NCI-H146 (cell line): ENCODE results near the gene HSF2.

Experiments used
- DNase-seq: peaks from one replicate; lab custom pipeline; 2025; lab: John Stamatoyannopoulos, UW

HSF2 gene, protein sequence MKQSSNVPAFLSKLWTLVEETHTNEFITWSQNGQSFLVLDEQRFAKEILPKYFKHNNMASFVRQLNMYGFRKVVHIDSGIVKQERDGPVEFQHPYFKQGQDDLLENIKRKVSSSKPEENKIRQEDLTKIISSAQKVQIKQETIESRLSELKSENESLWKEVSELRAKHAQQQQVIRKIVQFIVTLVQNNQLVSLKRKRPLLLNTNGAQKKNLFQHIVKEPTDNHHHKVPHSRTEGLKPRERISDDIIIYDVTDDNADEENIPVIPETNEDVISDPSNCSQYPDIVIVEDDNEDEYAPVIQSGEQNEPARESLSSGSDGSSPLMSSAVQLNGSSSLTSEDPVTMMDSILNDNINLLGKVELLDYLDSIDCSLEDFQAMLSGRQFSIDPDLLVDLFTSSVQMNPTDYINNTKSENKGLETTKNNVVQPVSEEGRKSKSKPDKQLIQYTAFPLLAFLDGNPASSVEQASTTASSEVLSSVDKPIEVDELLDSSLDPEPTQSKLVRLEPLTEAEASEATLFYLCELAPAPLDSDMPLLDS

DNA sequence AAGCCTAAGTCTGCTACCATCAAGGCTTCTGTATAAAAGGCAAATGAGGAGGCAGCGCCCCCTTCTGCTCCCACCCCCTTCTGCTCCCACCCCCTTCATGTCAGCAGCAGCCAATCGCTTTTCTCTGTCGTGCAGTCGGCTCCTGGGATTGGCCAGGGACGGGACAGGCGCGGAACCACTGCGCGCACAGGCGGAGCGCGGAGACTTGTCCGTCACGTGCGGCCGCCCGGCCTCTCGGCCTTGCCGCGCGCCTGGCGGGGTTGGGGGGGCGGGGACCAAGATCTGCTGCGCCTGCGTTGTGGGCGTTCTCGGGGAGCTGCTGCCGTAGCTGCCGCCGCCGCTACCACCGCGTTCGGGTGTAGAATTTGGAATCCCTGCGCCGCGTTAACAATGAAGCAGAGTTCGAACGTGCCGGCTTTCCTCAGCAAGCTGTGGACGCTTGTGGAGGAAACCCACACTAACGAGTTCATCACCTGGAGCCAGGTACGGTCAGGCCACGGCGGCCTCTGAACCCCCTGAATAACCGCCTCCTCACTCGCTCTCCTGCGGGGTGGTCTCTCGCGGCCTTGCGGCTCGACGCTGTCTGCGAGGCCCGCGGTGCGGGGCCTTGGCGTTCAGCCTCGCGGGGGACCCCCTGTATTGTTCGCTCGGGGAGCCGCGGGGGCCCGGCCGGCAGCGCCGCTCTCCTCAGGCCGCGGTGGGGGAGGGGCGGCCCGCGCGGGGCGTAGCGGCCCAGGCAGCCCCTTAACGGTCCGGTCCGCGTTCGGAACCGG is at the start of gene HSF2:
Gene HSF2 (plus strand): TSS at position 305 of the 773 bp plus-strand sequence. CDS start 86 bp downstream, at position 391.
- peak; percentile 100 for DNase-seq

DNA sequence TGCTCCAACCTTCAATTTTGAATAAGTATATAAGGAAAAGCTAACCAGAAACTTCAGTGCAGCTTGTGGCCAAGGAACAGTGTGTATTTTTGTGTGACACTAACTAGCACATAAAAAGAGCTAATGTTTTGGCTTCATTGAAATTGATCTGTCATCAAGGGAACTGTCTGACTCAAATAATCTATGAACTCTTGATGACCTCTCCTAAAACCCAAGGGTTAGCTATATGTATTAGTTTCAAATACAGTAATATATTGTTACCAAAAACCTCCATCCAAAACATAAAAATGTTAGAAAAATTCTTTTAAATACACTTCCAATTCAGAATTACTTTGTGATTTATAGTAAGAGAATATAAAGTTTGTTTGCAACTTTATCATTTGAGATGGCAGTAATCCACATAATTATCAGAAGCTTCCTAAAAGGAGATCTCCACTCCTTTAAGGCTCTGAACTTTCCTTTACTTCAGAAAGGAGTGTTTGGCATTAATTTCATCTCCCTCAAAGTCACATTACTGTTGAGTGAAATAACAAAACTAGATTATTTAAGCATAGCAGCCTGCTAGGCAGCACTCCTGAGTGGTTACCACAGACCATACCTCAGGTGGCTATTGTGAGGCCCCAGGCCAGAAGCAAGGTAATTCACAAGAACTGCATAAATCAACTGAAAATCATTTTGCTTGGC is 46.3 kb upstream of the HSF2 start:
- no peak for DNase-seq

DNA sequence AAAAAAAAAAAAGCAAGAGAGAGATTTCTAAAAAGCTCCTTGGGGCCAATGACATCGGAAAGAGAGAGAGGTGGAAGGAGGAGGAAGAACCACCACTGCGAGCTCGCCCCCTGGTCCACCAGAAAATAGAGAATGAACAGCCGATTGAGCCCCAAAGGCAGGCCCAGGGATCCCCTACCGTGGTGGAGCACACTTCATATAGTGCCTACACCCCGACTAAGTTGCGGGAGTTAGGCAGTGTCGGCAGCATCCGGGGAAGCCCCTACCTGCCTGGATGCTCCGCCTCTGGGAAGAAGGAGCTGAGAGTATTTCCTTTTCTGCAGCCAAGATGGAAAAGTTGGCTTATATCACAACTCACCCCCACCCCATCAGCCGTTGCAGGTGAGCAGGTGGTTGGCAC is 38.6 kb upstream of the HSF2 start:
- DNase-seq: peak; percentile 61

DNA sequence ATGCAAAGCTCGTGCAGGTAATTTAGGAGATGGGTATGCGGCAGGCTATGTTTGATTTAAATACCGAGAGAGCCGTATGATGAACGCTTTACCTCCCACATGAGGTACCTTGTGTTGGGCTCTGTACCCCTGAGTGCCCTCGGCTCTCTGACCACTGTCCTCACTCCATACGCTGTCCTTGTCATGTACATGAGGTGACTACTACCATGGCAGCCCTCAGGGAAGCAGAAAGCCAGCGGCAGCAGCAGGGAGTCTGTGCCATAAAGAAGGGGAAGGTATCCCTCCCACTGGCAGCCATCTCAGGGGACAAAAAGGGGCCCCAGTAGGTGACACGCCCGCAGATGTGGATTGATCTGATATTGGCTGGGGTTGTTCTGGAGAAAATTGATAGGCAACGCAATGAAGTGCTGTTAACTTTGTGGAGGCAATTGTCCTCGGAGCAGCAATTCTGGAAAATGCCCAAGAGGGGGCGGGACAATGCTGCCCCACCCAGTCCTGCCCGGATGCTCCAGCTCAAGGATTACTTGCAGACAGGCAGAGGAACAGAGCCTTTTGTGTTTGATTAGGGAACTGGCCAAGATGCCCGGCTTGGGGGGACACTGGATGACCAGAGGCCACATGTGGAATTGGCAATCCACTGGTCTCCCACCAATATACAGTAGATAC is 38.0 kb upstream of the HSF2 start:
- DNase-seq: peak; percentile 82

DNA sequence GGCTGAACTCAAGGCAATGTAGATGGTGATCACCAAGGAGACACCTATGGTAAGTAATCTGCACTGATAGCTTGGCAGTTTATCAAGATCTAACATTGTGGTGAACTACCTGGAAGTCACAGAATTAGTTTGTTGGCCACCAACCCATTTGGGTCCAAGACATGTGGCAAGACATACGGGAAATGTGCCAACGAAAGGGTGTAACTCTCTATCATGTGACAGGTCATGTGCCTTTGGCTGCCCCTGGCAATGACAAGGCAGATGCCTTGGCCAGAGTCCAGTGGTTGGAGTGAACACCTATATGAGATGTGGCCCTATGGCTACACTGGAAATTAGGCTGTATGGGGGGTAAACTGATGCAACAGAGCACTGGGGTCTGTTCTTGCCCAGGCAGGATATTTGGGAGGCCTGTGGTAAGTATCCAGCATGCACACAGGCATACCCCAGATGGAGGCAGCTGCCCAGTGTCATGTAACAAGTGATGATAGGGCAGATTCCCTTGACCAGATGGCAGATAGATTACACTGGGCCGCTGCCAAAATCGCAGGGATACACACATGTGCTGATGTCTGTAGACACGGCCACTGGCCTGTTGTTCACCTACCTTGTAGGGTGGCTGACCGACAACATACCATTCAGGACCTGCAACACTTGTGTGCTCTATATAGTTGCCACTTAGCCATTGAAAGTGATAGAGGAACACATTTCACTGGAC is 35.5 kb upstream of the HSF2 start:
- DNase-seq: no peak

DNA sequence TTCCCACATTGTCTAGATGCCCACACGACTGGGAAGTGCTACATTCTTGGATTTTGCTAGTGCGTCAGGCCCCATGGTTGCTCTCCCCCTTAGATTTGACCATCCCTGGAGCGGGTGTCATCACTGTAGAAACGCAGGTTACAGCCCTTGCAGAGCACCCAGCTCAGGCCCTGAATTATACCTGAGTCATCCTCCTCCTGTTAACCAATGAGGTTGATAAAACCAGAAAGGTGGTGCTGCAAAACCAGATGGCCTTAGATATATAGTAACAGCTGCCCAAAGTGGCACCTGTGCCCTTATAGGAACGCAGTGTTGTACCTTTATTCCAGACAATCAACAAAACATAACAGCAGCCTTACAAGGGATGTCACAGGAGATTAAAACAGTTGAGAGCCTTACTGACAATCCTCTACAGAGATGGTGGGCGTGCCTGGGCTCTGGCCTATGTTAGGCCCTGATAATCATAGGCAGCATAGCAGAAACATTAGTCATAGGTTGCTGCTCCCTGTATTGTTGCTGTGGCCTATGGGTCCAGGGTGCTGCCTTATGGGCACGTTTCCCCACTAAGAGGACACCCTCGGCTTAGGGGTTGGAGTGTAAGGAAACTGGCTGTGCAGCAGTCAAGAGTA is 33.6 kb upstream of the HSF2 start:
- no peak for DNase-seq

DNA sequence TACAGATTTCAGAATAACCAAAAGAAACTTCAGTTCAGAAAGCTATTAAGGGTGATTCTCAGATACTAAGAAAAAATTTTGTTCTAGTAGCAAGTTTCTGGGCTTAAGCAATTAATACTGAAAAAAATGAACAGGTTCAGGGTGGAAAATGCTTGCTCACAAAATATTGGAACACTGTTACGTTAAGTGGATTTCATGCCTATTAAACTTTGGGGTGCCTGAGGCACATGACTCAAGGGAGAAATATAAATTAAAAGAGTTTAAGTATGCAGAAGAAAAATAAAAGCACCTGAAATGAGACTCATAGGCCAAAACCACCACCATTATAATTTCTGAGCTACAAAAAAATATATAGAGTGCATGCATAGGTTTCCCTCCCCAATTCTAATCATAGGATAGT is 32.3 kb upstream of the HSF2 start:
- DNase-seq: no peak

DNA sequence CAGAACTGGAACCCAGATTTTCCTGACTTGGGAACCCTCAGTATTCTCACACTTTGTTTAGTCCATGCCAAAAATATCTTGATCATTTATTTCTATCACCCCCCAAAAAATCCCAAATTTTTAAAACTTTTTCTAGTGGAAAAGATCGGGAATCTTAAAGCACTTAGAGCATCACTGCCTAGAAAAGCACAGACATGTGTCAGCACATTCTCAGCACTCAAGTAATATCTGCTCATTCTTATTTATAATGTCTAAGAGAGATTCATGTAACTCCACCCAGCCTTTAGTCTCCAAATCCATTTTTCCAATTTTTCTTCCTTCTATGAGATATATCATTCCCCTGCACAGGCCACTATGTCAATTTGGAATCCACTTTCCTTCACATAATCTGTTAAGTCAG is 29.9 kb upstream of the HSF2 start:
- no peak for DNase-seq

DNA sequence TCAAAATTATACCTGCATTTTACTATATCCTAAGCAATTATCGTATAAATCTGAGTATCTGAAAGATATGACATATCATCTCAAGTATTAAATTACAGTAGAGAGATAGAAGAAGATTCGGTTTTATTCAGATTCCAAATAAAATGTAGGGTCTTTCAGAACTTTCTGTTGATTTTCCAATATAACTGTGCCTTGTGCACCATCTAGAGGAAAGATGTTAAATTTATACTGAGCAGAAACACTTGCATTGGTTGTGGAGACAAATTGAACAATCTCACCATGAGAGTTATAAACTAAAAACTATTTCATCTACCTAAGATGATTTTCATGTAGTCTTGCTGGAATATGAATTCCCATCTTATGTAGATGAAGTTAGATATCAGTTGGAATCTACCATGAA is 26.8 kb upstream of the HSF2 start:
- no peak for DNase-seq

DNA sequence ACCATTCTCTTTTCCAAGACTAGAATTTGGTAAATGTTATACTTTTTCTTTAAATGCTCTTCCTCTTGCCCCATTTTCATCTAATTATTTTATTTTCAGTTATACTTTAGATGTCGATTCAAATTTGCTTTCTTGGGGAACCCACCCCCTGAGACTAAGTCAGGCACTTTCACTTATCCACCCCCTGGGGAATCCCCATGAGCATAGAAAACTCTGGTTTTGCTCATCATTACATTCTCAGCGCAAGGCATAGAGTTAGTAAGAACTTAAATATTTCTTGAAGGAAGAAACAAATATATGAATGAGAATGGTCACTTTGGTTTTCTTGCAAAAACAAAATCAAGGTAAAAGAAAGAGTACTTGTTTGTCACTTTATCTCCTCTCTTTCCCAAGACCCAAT is 25.1 kb upstream of the HSF2 start:
- no peak for DNase-seq

DNA sequence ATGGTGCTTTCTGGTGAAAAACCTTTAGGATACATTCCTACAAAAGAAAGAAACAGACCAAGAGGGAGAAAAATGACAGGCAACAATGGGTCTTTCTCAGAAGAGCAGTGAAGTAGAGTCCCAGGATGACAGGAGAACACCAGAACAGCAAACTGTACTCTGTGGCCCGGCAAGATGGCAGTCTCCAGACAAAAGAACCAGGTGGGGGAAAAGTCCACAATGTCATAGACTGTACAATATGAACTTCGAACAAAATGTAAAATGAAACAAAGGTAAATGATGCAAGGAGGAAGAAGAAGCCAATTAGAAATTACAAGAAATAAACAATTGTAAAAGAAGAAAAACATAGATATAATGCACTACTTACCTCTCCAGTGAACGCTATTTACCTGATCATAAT is 23.2 kb upstream of the HSF2 start:
- DNase-seq: no peak

DNA sequence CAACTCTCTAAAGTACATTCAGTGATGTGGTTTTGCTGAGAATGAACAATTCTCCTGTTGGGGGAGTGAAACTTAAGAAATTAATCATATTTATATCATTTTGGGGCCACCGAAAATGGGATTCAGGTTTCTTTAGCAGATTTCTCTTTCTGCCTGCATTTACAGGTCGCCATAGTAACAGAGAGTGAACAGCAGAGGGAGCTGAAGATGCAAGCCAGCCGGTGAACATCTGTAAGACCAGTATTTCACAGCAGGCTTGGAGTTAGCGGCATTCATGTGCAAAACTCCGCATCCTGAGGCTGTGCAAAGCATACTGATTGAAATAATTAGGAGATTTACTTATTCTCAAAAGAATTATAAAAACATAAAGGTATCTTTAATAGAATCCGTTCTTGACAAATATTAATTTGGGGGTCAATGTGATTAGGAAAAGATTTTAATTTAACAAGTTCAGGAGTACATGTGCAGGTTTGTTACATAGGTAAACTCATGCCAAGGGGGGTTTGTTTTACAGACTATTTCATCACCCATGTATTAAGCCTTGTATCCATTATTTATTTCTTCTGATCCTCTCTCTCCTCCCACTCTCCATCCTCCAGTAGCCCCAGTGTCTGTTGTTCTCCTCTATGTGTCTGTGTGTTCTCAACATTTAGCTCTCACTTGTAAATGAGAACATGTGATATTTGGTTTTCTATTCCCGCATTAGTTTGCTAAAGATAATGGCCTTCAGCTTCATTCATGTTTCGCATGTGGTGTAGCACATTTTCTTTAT is 17.8 kb upstream of the HSF2 start:
- DNase-seq: peak; percentile 85

DNA sequence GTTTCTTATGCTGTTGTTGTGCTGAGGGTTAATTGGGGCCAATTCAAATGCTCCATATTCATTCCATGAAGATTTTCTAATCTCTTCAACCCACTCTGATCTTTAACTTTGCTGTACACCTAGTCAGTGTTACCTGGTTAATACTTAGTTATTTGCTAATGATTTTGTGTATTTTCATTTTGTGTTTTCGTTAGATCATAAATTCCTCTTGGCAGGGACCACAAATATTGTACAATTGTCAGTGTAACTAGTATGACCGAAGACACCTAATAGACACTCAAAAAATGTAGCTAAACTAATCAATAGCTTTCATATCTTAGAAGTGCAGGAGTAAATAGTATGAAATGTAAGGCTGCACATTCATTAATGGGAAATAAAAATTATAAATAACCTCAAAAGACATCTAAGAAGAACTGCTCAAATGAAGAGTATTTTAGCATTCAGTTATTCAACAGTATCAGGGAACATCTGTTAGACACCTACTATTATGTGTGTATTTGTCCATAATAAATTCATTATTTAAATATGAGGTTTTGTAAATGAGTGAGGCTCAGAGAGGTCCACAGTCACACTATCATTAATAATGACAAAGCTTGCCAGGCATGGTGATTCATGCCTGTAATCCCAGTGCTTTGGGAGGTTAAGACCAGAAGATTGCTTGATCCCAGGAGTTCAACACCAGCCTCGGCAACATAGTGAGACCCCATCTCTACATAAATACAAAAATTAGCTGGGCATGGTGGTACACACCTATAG is 13.4 kb upstream of the HSF2 start:
- no peak for DNase-seq

DNA sequence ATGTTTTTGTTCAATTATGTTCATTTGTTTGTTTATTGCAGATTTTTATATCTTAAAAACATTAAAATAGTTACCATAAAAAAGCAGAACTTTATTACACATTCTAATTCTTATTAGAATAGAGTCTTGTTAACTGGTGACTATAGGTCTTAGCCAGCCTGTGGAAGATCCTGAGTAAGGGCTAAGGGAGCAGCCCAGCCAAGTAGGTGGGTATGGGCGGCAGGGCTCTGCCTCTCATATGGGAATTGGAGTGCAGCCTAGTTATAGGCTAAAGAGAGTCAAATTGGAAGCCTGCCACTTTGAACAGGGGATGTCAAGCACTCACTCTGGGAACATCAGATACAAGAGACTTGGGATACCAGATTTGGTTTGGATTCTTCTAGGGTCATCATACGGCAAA is 10.5 kb upstream of the HSF2 start:
- DNase-seq: peak; percentile 22

DNA sequence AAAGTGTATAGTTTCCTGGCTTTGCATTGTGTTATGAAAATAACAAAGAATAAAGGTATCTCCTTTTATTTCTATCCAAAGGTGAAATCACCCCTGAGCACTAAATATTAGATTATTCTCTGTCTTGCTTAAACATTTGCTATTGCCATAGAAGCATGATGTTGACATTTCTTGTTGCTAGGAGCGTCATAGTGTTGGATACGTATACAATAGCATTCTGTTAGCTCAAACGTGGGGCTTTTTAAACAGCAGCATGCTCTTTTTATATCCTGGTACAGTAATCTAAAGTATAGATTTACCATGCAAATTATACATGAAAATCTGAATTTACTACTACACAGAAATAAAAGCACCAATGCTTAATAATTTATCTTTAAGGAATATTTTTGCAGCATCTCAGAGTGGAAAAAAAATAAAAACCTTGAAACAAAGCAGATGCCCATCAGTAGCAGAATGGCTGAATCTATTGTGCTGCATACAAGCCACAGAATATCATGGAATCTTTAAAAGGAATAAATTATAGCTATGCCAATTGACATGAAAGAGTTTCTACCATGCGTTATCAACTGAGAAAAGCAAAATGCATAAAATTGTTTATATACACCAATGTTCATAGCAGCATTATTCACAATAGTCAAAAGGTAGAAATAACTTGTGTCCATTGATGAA is 9.6 kb upstream of the HSF2 start:
- DNase-seq: peak; percentile 88

DNA sequence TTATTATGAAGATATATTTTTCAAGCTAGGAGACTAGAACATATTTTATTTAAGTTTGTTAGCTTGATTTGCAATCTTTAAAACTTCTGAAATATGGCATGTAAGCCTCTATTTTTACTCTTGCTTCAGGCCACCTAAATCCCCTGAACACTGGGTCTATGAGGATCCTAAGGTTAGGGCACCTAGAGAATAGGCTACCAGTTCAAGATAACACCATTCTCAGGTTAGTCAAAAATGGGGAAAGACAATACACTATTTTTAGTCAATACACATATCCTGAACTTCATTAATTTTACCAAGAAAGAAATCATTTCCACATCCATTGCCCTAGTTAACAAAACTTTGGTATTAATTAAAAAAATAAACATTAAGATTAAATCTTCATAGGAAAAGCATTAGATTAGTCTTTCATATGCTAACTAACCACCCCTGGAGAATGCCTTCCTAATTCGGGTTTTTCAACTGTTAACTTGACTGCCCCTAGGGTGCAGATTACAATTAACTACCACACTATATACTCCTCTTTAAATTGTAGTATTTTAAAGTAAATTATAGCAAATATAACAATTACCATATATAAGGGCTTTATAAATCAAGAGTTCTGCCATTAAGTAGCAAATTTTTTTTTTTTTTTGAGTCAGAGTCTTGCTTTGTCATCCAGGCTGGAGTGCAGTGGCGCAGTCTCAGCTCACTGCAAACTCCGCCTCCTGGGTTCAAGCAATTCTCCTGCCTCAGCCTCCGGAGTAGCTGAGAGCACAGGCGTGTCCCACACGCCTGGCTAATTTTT is 6.7 kb upstream of the HSF2 start:
- DNase-seq: no peak

DNA sequence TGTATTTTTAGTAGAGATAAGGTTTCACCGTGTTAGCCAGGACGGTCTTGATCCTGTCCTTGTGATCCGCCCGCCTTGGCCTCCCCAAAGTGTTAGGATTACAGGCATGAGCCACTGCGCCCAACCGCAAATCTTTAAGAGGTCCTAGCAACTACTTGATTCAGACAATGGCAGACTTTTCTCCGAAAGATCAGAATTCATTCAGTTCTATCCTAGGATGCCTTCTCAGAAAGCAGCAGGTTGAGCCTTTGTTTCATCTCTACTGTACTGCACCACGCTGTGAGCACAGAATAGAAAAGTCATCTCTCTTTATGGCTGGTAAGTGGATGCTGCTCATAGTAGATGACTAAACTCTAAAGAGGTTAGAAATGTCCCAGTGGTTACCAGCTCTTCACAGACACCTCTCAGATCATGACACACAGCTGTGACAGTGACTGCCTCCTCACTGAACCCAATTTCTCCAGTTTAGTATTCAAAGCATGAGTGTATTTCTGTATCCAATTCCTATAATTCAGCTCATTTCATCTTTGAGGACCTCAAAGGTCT is 6.0 kb upstream of the HSF2 start:
- peak; percentile 75 for DNase-seq

DNA sequence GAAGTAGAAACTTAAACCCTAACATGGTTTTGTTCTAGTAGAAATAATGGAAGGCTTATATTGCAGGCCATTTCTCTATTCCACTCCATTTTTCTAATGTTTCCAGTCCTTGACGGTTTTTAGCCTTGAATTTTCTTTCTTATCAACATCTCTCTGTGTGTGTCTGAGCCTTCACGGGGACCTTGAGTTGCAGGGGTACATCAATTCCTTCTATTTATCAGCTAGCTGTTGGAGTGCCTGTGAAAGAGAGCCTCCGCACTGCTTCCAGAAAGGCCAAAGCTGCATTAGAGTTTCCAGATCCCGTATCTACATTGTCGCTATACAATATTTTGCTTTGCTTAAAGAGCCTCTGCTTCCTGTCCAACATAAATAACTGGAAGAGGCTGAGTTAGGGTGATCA is 5.4 kb upstream of the HSF2 start:
- DNase-seq: no peak
